AG09319 (cell line): ENCODE results near the gene IGSF9B.

Experiments
- DNase-seq: peaks from one replicate; pipeline ENCODE4 v3.0.0-alpha.2; 2010; ENCODE audit warnings: low read depth; ENCODE audit errors: extremely low read depth
- CTCF ChIP-seq: IDR thresholded peaks from 2 replicates; pipeline ENCODE4 v1.5.1; 2011; ENCODE audit warnings: low read depth, mild to moderate bottlenecking, inconsistent platforms, low read length, moderate library complexity

The IGSF9B gene

GRCh38 chr11:133965031-133965601 lies 8.3 kb upstream of the IGSF9B start:
- DNase-seq = no peak
- TF ChIP-seq CTCF = no peak

- DNase-seq = no peak
- TF ChIP-seq CTCF = no peak
Measured at GRCh38 chr11:133964356-133964755, 7.6 kb upstream of the IGSF9B start.

DNA sequence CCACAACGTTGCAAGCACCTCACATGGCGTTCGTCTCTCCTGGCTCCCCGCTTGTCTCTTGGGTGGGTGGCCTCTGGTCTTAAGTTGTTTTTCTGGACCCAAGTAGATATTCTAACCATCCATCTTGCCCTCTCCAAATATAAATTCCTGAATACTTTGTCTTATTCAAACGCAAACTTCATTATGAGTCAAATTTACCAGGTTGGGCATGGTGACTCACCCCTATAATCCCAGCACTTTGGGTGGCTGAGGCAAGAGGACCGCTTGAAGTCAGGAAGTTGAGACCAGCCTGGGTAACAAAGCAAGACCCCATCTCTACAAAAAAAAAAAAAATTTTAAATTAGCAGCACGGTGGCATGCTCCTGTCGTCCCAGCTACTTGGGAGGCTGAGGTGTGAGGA lies 5.1 kb upstream of the IGSF9B start:
- no peak for DNase-seq
- no peak for TF ChIP-seq CTCF

DNA sequence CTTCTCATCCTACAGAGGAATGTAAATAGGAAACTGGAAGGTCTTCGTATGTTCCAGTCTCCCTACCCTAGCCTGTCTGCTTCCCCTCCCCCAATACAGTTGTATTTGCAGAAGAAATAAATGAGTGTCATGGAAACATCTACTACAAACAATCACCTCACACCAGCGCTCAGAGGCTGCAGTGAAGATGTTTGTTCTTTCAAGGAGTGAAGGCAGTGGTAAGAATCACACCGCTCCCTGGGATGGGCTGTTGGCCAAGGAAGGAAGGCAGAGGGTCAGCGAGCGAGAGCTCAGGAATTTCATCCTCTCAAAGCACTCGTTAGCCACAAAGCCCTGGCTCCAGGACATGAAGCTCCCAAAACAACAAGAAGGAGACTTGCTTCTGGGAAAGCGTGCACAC lies 1.1 kb upstream of the IGSF9B start:
- DNase-seq = no peak
- TF ChIP-seq CTCF = no peak

DNA sequence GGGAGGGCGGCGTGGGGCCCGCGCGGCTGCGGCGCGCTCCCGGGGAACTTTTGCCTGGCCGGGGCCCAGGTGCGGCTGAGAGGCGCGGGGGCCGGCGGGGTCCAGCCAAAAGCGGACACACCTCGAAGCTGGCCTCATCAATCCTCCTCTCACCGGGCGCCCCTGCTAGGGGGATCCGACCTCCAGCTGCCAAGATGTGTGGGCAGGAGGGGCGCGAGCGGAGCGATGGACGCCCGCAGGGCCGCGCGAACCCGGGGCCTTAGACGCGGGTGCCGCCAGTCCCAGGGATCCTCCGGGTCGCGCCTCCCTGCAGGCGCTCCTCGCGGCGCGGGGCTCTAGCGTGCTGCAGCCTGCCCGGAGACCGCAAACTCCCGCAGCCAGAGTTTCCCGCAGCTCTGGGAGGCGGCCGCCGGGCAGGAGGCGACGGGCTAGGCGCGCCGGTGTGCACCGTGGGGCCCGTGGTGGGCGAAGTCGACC lies 785 bp downstream of the IGSF9B start:
- no peak for DNase-seq

DNA sequence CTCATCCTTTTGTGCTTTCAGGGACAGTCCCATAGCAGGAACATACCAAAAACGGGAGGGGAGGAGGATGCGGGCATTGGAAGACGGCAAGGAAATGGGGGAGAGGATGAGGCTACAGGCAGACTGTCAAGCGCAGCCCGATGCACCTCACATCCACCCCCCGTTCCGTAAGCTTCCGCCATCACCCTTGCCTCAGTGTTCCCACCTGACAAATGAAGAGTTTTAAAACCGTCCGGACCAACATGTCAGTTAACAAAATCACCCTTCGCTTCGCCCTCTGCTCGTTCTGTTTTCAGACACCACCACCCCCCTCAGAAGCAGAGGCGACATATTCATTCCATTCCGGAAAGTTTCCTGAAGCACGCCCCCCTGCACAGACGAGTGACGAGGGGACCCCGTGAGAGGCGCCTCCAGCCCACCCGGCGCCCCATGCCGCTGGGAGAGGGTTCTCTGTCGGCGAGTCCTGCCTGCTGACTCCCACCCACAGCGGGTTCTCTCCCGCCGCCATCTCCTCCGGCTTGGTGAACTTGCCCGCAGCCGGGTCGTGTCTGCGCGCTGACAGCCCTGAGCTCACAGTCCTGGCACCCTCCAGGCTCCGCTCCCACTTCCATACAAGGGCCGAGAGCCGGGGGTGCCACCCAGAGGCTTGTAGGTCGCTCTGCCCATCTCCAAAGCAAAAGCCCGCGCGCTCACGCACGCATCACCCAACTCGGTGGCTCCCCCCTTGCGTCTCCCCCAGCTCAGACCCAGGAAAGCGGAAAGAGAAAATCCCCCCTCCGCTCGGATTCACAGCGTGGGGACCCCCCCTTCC lies 1.5 kb downstream of the IGSF9B start:
- no peak for TF ChIP-seq CTCF
- no peak for DNase-seq

More for the DNA sequence above, 785 bp downstream of the IGSF9B start:
- TF ChIP-seq CTCF = no peak

DNA sequence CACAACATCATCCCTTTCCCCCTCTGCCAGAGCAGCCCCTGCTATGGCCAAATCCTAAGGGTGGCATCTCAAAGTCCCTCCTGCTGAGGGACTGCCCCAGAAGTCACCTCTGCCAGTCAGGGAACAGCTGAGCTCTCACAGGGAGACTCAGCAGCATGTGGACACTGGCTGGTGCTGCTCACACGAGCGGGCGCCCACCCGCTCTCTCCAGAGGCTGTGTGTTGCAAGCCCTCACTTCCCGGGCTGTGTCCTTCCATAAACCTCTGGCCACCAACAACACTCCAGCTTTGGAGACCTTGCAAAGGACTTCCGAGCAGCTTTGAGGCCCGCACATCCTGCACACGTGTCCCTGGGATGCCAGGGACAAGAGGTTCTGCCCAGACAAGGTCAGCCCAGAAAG lies 2.8 kb downstream of the IGSF9B start:
- DNase-seq = no peak
- TF ChIP-seq CTCF = no peak
